ENCODE measurements around the gene GPER1.
"Not testable (repeated sequence)": the region's sequence is repeated elsewhere in the genome, so short reads cannot be mapped to it uniquely, and the experiment has no call there.

Gene GPER1

DNA sequence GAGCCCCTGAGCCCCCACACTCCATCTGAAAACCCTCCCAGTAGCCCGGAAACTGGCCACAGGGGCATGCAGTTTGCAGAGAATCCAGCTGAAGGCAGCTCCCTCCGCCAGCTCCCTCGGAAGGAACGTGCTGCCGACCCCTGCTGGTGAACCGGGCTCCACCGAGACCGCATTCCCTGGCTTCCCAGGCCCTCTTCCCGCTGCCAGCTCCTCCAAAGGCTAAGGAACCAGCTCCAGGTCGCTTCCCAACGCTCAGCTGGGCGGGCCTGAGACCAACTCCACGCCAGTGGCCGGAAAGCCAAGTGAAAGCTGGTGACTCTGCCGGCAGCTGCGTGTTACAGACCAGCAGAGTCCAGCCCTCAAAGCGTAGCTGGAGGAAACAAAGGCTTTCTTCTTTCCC lies 35.8 kb downstream of the GPER1 start:
- DNase-seq: no peak

DNA sequence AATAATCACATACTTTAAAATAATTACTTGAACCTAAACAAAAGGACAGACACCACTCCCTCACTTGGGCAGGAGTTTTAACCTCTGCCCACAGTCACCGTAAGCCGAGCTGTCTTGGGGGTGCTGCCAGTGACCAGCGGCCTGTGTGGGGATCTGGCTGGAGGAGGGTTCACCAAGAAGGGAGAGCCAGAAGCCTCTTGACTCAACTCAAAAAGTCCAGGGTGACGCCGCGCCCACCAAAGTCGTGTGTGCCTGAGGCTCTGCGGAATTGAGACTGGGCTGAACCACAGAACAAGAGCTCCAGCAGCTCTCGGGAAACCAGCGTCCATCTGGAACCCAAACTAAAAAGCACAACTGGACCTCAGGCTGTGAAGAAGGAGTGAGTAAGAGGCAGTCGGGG lies 36.3 kb downstream of the GPER1 start:
- DNase-seq: no peak

DNA sequence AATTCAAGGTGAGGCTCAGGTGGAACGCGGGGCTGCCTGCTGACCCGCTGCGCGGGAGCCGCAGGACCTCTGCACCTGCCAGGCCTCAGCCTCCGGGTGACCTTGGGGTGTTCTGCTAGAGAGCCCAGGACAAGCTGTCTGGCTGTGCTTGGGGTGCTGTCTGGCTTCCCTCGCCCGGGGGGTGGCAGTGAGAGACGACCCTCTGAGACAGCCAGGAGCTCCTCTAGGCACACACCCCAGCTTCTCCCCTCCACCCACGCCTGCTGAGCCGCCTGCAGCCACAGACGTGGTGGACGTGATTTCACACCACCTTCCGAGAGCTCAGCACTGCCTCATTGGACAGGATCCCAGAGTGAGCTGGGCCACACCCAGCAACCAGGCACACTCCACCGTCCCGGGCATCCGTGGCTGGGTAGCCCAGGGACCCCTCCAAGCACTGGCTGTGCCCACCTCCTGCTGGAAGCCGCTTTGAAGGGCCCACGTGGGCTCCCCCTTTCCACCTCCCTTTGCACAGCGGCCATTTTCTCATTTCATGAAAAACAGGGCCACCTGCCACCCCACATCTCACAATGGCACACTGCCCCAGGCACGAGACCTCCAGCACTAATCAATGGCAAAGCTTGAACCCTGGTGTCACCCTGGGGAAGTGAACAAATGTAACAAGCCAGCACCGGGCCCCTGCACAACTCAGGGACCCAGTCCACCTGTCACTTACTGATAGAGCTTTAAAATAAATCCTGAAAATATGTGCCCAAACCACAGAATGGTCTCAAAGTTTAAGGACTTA lies 37.1 kb downstream of the GPER1 start:
- DNase-seq: no peak

DNA sequence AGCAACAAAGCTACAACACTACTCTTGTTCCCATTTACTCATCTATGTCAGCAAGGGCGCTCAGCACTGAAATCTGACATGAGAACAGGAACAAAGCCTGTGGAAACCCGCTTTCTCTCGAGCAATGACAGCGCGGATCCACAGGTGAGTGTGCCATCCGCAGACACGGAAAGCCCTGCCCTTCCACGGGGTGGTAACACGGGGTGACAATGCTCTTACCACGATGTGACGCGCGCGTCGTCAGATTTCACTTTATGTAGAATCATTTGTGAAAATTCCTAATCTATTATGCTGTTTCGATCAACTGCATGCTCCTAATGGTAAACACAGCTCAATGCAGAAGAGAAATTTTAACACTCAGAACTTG lies 37.7 kb downstream of the GPER1 start:
- DNase-seq: no peak

DNA sequence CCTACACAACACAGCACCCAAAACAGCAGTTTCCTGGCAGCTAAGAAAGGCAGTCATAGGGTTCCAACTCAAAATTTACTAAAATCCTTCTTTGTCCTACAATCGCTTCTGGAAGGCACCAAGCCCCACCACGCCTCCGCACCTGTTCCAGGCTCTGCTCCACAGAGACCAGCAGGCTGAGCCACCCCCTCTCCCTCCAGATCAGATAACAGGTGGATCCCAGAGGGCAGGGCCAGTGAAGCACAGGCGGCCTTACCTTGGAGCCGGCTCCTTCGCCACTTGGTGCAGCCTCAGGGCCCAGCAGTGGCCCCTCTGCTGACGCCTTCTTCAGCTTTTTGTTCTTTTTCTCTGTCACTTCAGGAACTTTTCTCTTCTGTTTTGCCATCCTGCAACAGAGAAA lies 39.1 kb downstream of the GPER1 start:
- no peak for DNase-seq

DNA sequence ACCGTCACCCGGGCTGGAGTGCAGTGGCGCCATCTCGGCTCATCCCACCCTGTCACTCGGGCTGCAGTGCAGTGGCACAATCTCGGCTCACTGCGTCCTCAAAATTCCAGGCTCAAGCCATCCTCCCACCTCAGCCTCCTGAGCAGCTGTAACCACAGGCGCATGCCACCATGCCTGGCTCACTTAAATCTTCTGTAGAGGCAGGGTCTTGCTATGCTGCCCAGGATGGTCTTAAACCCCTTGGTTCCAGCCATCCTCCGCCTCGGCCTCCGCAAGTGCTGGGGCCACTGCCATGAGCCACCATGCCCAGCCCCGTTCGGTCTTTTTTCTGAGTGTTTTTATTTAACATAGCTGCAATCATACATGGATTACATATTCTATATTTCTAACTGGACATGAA lies 41.5 kb downstream of the GPER1 start:
- DNase-seq: no peak

DNA sequence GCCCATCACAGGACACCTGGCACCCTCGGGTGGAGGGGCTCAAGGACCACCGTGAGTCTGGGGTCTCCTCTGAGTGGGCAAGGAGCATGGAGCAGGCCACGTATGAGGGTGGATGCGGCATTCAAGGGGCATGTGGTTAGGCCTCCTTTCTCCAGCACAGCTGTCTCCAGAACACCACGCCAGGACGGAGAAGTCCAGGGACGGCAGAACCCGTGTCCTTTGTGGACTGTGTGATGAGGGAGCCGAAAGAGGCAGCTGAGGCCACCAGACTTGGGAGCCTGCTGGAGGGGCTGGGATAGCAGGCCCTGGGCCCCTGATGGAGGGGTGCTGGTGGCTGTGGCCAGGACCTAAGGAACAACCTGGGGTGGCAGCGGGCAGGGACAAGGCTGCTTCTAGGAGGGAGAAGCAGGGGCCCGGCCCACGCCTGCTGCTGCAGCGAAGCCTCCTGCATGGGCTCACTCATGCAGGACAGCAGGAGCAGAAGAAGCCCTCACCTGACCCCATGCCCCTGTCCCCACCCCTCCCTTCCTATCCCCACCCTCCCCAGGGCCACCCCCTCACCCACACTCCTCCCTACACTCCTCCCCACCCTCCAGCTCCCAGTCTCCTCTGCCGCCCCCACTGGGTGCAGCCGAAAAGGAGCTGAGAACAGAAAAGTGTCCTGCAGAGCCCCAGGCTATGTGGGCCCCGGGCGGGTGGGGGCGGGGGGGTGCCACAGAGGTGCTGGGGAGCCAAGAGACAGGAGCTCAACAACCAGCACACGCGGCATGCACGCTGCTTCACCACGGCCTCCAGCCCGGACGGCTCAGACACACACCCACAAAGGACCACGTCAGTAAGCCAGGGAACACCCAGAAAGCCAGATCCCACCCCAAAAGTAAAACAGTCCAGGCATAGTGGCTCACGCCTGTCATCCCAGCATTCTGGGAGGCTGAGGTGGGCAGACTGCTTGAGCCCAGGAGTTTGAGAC lies 42.4 kb downstream of the GPER1 start:
- no peak for DNase-seq

DNA sequence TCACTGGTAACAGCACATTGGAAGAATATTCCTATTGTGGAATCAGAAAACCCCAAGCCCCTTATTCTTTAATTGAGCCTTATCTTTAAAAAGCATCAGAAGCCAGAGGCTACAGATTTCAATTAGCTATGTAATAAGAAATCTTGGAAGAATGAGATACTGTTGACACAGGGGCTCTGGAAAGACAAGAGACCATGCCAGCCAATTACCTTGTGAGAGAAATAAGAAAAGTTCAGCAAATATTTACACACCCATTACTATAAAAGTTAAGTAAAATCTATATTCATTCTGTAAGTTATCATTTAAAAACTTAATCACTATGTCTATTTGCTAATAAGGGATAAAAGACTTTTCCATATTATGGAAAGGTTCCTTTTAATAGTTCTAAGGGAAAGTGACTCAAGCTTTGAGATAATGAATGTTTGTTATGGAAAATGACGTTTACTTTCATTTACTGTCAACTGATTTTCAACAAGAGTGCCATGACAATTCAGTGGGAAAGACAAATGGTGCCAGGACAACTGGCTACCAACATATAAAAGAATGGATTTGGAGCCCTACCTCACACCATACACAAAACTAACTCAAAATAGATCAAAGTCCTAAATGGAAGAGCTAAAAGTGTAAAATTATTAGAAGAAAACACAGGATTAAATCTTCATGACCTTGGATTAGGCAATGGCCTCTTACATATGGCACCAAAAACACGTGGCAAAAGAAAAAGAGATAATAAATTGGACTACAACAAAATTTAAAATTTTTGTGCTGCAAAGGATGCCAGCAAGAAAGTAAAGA lies 43.8 kb downstream of the GPER1 start:
- no peak for DNase-seq

DNA sequence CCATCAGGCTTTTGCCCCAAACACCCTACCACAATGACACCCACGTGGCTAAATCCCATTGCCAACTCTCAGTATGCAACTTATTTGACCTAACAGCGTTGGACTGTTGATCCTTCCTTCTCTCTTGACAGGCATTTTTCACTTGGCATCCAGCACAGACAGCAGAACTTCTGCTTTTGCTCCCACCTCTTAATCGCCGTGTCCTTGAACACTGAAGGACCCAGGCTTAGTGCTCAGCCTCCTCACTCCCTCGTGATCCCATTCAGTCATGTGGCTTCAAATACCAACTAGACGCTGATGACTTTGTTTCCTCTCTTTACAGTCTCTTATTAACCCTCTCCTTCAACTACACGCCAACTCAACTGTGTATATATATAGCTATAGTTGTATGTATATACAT lies 47.0 kb downstream of the GPER1 start:
- no peak for DNase-seq

DNA sequence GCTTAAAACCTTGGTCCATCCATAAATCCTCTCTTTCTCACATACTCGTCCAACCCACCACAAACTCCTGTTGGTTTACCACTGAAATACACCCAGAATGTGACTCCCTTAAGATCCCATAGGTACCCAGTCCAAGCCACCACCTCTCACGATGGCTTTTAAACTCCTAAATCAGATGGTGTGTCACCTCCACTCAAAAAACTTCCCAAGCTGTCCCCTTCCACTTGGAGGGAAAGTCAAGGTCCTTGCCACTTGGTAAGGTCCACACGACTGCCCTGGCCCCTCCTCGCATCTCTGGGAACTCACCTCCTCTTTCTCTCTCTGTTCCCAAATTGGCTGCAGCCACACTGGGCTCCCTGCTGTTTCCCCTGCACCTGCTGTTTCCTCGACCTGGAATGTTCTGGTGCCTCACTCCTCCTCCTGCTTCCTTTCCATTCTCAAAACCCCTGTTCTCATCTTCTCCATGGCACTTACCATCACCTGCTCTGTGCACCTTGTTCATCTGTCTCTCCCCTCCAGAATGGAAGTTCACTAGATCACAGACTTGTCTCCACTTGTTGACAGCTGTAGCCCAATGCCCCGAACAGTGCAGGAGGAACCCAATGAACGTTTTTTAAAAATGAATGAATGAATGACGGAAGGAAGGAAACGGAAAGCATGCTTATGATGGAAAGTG lies 49.1 kb downstream of the GPER1 start:
- no peak for DNase-seq

DNA sequence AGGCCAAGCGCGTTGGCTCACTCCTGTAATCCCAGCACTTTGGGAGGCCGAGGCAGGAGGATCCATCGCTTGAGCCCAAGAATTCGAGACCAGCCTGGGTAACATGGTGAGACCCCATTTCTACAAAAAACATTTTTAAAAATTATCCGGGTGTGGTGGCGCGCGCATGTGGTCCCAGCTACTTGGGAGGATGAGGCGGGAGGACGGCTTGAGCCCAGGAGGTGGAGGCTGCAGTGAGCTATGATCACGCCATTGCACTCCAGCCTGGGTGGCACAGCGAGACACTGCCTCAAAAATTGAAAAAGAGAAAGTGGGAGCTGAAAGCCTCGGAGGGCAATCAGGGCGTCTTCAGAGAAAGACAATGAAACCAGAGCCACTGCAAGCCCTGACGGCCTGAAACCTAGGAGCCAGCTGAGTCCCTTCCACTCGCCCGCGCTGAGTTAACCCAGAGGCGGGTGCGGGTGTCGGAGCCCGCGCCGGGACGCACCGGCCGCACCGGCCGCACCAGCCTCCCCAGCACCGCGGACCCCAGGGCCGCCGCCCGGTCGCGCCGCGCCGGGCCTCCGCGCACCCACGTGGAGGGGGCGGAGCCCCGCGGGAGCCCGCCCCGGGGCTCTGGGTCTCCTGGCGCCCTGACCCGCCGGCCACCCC lies 49.7 kb downstream of the GPER1 start:
- no peak for DNase-seq

DNA sequence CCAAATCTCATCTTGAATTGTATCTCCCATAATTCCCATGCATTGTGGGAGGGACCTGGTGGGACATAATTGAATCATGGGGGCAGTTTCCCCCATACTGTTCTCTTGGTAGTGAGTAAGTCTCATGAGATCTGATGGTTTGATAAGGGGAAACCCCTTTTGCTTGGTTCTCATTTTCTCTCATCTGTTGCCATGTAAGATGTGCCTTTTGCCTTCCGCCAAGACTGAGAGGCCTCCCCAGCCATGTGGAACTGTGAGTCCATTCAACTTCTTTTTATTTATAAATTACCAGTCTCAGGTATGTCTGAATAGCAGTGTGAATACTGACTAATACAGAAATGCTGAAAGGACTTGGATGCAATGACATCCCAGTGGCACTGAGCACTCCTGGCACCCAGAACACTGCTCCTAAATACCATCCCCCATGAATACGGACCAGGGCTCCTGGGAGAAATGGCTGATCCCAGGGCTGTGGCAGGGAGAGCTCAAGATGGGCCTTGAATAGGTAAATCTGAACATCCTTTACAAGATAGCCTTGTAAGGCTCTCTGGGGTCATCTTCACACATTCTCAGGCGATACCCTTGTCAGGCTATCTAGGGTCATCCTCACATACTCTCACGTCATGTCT lies 52.7 kb downstream of the GPER1 start:
- DNase-seq: no peak

DNA sequence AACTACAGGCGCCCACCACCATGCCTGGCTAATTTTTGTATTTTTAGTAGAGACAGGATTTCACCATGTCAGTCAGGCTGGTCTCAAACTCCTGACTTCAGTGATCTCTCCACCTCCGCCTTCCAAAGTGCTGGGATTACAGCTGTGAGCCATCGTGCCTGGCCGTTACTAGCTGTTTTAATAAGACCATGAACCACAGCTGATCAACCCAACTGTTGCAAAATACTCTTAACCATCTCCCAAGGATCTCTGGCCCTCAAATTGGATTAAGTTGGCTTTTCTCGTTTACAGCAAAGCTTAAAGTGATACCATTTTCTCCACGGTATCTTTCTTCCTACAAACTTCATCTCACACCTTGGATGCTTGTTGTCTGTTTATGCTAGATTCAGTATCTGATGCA lies 53.7 kb downstream of the GPER1 start:
- no peak for DNase-seq

DNA sequence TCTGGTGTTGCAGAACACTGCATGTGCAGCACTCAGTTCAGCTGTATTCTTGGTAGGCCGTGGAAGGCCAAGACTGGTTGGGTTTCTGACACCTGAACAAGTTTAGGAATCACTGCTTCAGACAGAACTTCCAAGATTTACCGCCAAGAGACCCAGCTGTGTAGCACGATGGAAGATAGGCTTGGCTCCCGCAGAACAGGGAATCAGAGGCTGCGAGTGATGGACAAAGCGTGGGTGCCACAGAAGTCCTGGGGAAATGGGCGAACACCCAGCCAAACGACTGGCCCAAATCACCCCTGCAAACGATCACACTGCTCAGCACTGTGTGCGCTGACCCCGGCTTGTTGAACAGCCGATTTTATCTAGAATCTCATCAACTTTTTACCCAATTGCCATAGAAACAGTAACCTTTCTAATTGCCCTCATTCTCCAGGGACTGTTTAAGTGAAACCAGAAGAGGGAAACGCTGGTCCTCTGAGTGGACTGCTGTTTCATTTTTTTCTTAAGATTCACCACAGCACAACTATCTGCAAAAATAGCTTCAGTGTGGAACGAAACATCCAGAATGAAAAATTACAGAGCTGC lies 54.2 kb downstream of the GPER1 start:
- DNase-seq: no peak

DNA sequence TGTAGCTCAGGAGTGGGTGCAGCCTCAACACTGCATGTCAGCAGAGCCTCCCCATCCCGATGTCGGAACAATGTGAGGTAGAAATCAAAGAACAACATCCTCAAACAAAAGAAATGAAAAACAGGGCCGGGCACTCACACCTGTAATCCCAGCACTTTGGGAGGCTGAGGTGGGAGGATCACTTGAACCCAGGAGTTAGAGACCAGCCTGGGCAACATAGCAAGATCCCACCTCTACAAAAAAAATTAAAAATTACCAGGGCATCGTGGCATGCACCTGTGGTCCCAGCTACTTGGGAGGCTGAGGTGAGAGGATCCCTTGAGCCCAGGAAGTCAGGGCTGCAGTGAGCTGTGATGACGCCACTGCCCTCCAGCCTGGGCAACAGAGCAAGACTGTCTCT lies 55.1 kb downstream of the GPER1 start:
- not testable (repeated sequence) for DNase-seq

All from NCI-H226 (cell line).